GM12878 (cell line): ENCODE results near the gene GTF3C1. TPM values are rescaled to one million over a fixed set of nuclear protein-coding genes. Genes with fewer than 3 reads are reported as not detected.

Experiments
- ATAC-seq: fragments of 200-7000 bp; cut with Tn5 transposase; 3 replicates; pipeline ENCODE4 v1.9.1; 2020; ENCODE audit warnings: mild to moderate bottlenecking, moderate library complexity
- BruUV-seq: library from RNA; stranded (reverse); fragments of 400-500 nt; replicated peaks from 2 replicates; lab custom pipeline; 2021; lab: Mats Ljungman, UMichigan
- CTCF ChIA-PET: fragments of 300-600 bp; sonication (Branson Sonifier 250); formaldehyde crosslinking; extraction: SDS; loops from one replicate; lab custom pipeline; 2021; ENCODE audit warnings: inconsistent platforms; lab: Yijun Ruan, JAX
- POLR2A ChIA-PET: fragments of 350-600 bp; formaldehyde crosslinking; extraction: SDS; loops from one replicate; lab custom pipeline; 2021; ENCODE audit warnings: inconsistent platforms; lab: Charles Lee
- RAD21 ChIA-PET: fragments of 300-600 bp; sonication (Branson Sonifier 250); formaldehyde crosslinking; loops from one replicate; lab custom pipeline; 2023; ENCODE audit warnings: antibody characterized with exemption; ENCODE audit not compliant: unreplicated experiment; lab: Charles Lee
- SMC1A ChIA-PET: fragments of 300-600 bp; sonication (Branson Sonifier 250); formaldehyde crosslinking; loops from one replicate; lab custom pipeline; 2023; ENCODE audit not compliant: unreplicated experiment, uncharacterized antibody; lab: Charles Lee
- DNase-seq: peaks from one replicate; pipeline ENCODE4 v3.0.0-alpha.2; 2011; ENCODE audit warnings: low read depth, low spot score
- FAIRE-seq: peaks from 3 replicates; lab custom pipeline; 2011; peaks lifted over from hg19 to GRCh38; lab: Jason Lieb, UNC
- H2AFZ ChIP-seq: 2 replicates; pipeline ENCODE4 v1.6.0; 2011; ENCODE audit warnings: low read depth, low read length, control low read depth; ENCODE audit not compliant: control insufficient read depth
- H3K27ac ChIP-seq: 2 replicates; pipeline ENCODE4 v1.5.1; 2011; ENCODE audit warnings: control low read depth; ENCODE audit not compliant: control insufficient read depth, insufficient read depth
- H3K27me3 ChIP-seq, 2 experiments: replicated peaks in 1 of 2; 2 replicates each; pipeline versions ENCODE4 v1.6.0 to v1.6.1; 2011; ENCODE audit warnings: low read length in 1 of 2; ENCODE audit not compliant: control insufficient read depth in 2 of 2, insufficient read depth in 2 of 2
- H3K36me3 ChIP-seq, 2 experiments: 2 replicates each; pipeline ENCODE4 v1.5.1; 2011; ENCODE audit warnings: low read length in 1 of 2; ENCODE audit not compliant: control insufficient read depth in 2 of 2, insufficient read depth in 2 of 2
- H3K4me1 ChIP-seq: 2 replicates; pipeline ENCODE4 v1.6.1; 2011; ENCODE audit warnings: mild to moderate bottlenecking, low read length, moderate library complexity, mixed read lengths; ENCODE audit not compliant: control insufficient read depth, insufficient read depth
- H3K4me2 ChIP-seq: 2 replicates; pipeline ENCODE4 v1.6.0; 2011; ENCODE audit warnings: control low read depth; ENCODE audit not compliant: control insufficient read depth, insufficient read depth
- H3K4me3 ChIP-seq: fragments of 200-600 bp; sonication (generic); 2 replicates; pipeline ENCODE4 v1.5.1; 2016
- H3K79me2 ChIP-seq: 2 replicates; pipeline ENCODE4 v1.6.0; 2011; ENCODE audit warnings: low read length; ENCODE audit not compliant: control insufficient read depth, insufficient read depth
- H3K9ac ChIP-seq: 2 replicates; pipeline ENCODE4 v1.8.0; 2011; ENCODE audit warnings: low read length, control low read depth, mixed read lengths; ENCODE audit not compliant: control insufficient read depth, insufficient read depth
- H3K9me3 ChIP-seq: replicated peaks from 3 replicates; pipeline ENCODE4 v1.5.1; 2011; ENCODE audit warnings: mild to moderate bottlenecking, low read length; ENCODE audit not compliant: control insufficient read depth, insufficient read depth
- H4K20me1 ChIP-seq: 2 replicates; pipeline ENCODE4 v1.6.0; 2011; ENCODE audit not compliant: control insufficient read depth, insufficient read depth
- BHLHE40 ChIP-seq, 2 experiments: fragments of 450-650 bp in 1 of 2; IDR thresholded peaks; 2 replicates each; pipeline ENCODE4 v1.6.1; 2011 to 2017; ENCODE audit warnings: low read depth in 2 of 2, borderline replicate concordance in 1 of 2, improper control_type of control experiment in 1 of 2, low read length in 1 of 2, mild to moderate bottlenecking in 1 of 2
- EGR1 ChIP-seq, 2 experiments: IDR thresholded peaks; 1 replicate in 1 of 2; 2 replicates in 1 of 2; pipeline ENCODE4 v1.6.1; 2011 to 2012; ENCODE audit warnings: low read depth in 2 of 2, low read length in 2 of 2, borderline replicate concordance in 1 of 2, mild to moderate bottlenecking in 1 of 2, moderate library complexity in 1 of 2
- HCFC1 ChIP-seq: fragments of 150-350 bp; IDR thresholded peaks from 2 replicates; pipeline ENCODE4 v1.6.1; 2014; ENCODE audit warnings: low read length
- JUNB ChIP-seq: IDR thresholded peaks from 2 replicates; pipeline ENCODE4 v1.6.1; 2016; ENCODE audit warnings: antibody characterized with exemption, mild to moderate bottlenecking
- MEF2B ChIP-seq: fragments of 450-650 bp; IDR thresholded peaks from 2 replicates; pipeline ENCODE4 v1.6.1; 2018; ENCODE audit warnings: mild to moderate bottlenecking, moderate library complexity; ENCODE audit not compliant: partially characterized antibody, poor library complexity, severe bottlenecking
- MTA2 ChIP-seq: fragments of 450-650 bp; IDR thresholded peaks from 2 replicates; pipeline ENCODE4 v1.6.1; 2016; ENCODE audit warnings: low read depth, mild to moderate bottlenecking, moderate library complexity
- MXI1 ChIP-seq: fragments of 150-350 bp; IDR thresholded peaks from 2 replicates; pipeline ENCODE4 v1.6.1; 2011; ENCODE audit warnings: low read depth, mild to moderate bottlenecking, inconsistent platforms, low read length, improper control_type of control experiment
- MYC ChIP-seq: IDR thresholded peaks from 2 replicates; pipeline ENCODE4 v1.6.1; 2011; ENCODE audit warnings: mild to moderate bottlenecking, low read length, moderate library complexity, inconsistent platforms; ENCODE audit not compliant: insufficient read depth, insufficient replicate concordance, insufficient read length, severe bottlenecking
- PAX8 ChIP-seq: fragments of 450-650 bp; IDR thresholded peaks from 2 replicates; pipeline ENCODE4 v1.6.1; 2017; ENCODE audit warnings: mild to moderate bottlenecking, moderate library complexity
- POLR2AphosphoS5 ChIP-seq: IDR thresholded peaks from 2 replicates; pipeline ENCODE4 v1.6.1; 2011; ENCODE audit warnings: mild to moderate bottlenecking, low read length, inconsistent platforms
- RFX5 ChIP-seq: IDR thresholded peaks from 2 replicates; pipeline ENCODE4 v1.6.1; 2011; ENCODE audit warnings: low read depth, low read length, improper control_type of control experiment
- SUZ12 ChIP-seq: fragments of 200-600 bp; sonication (generic); IDR thresholded peaks from one replicate; pipeline ENCODE4 v1.6.1; 2018; ENCODE audit warnings: antibody characterized with exemption, mild to moderate bottlenecking; ENCODE audit not compliant: unreplicated experiment
- USF2 ChIP-seq: IDR thresholded peaks from 2 replicates; pipeline ENCODE4 v1.6.1; 2011; ENCODE audit warnings: low read depth, low read length, improper control_type of control experiment, borderline replicate concordance
- YBX1 ChIP-seq: fragments of 450-650 bp; IDR thresholded peaks from 2 replicates; pipeline ENCODE4 v1.6.1; 2016; ENCODE audit warnings: antibody characterized with exemption
- ZBTB40 ChIP-seq: fragments of 450-650 bp; IDR thresholded peaks from 2 replicates; pipeline ENCODE4 v1.6.1; 2016; ENCODE audit warnings: mild to moderate bottlenecking, moderate library complexity, borderline replicate concordance
- ZNF592 ChIP-seq: fragments of 450-650 bp; IDR thresholded peaks from 2 replicates; pipeline ENCODE4 v1.6.1; 2017; ENCODE audit warnings: mild to moderate bottlenecking, moderate library complexity
- WGBS: methylation state at CpG from one replicate; pipeline ENCODE4 v1.1.6; 2016; ENCODE audit warnings: low lambda C conversion rate; ENCODE audit not compliant: insufficient replicate concordance, insufficient coverage; ENCODE audit errors: missing lambda C conversion rate; 5-methylcytosine and 5-hydroxymethylcytosine counted together
- in situ Hi-C: fragments of 300-500 bp; cut with MboI; formaldehyde crosslinking; loops from 9 replicates; pipeline ENCODE4 v1.14.3; 2018; ENCODE audit warnings: mixed read lengths
- intact Hi-C: fragments of 100-400 bp; cut with micrococcal nuclease; formaldehyde crosslinking; loops from one replicate; pipeline ENCODE4 v1.14.2; 2022; ENCODE audit not compliant: unreplicated experiment
- polyA plus RNA-seq, 11 experiments: library from polyadenylated mRNA; depleted of rRNA in 4 of 11; unstranded in 6 of 11; stranded (reverse) in 5 of 11; fragments of >200 nt; fragmentation: Nextera tagmentation in 4 of 11; fragmentation: Illumina TruSeq in 1 of 11; extraction: Ambion mirVana in 4 of 11; extraction: Trizol in 1 of 11; gene quantifications; 1 replicate in 1 of 11; 2 replicates in 10 of 11; pipeline versions ENCODE4 v1.2.1 to v1.2.3, GENCODE V29; 2011 to 2016; ENCODE audit warnings: inconsistent platforms in 2 of 11, missing spikeins in 2 of 11, low read depth in 1 of 11
- total RNA-seq, 4 experiments: library from RNA; depleted of rRNA in 3 of 4; stranded (reverse); fragments of >200 nt in 3 of 4; fragmentation: Illumina TruSeq in 1 of 4; extraction: Trizol in 1 of 4; gene quantifications; 2 replicates each; pipeline versions ENCODE4 v1.2.1 to v1.2.3, GENCODE V29; 2013 to 2021

The GTF3C1 gene
- total and polyA plus RNA-seq, 10 of the 15 experiments (the other 5 are each of a cell fraction or from before 2014, with no cell fraction given), result 0.98 to 60.9 (median 34.3) TPM

- Histone ChIP-seq H3K9me3 (no peaks in the 10 kb centered on the region; the same call in 2 of the 3 replicates), H3K4me3 (no peak overlapping the region), H3K9ac (no peak overlapping the region), H4K20me1 (no peaks in the 10 kb centered on the region), H2AFZ (no peak overlapping the region), H3K27me3 (no peaks in the 10 kb centered on the region), H3K4me2 (no peak overlapping the region), H3K79me2 (no peaks in the 10 kb centered on the region), H3K4me1 (no peaks in the 10 kb centered on the region), H3K36me3 (no peaks in the 10 kb centered on the region), H3K27ac (no peak overlapping the region)
- DNase-seq (no peak), FAIRE-seq (no peak), ATAC-seq (no peak)
- in situ Hi-C loops, result no loop called here
- CTCF ChIA-PET, result no interaction called here
- RAD21 ChIA-PET, result no interaction called here
- POLR2A ChIA-PET, result no interaction called here
- 66% methylated on average over 4 of the region's 4 CpGs for WGBS
- BruUV-seq, result no TSS peak
- intact Hi-C loops, result no loop called here
- SMC1A ChIA-PET, result interaction anchor here (0.6 kb wide), 1 partner anchor 465 kb away, joined by 3 read pairs; no protein-coding TSS in a partner anchor
- TF ChIP-seq HCFC1 (no peak), PAX8 (no peak), ZBTB40 (no peak), ZNF592 (no peak), MXI1 (no peak), MTA2 (no peak), BHLHE40 (IDR thresholded peaks at IDR 0.05; ENCODE audit: borderline replicate concordance in 1 of 2, low read depth in 2 of 2, low read length in 1 of 2) (no peak), YBX1 (no peak), JUNB (no peak), MYC (no peak), MEF2B (no peak), EGR1 (IDR thresholded peaks at IDR 0.05; ENCODE audit: borderline replicate concordance in 1 of 2, low read depth in 2 of 2, low read length in 2 of 2) (no peak), RFX5 (no peak), SUZ12 (no peak), POLR2AphosphoS5 (no peak), USF2 (no peak)
Observed at GRCh38 chr16:27591837-27592236, 42.1 kb upstream of the GTF3C1 start.
